Camera-type eye (tissue), 1 donor: ENCODE measurements around the gene TFE3. TPM values are rescaled to one million over a fixed set of nuclear protein-coding genes. Genes with fewer than 3 reads are reported as not detected.

Source experiments
- total RNA-seq: library from RNA; depleted of rRNA; stranded (reverse); fragments of >200 nt; gene quantifications from one replicate; pipeline ENCODE4 v1.2.3, GENCODE V29; 2014

TFE3 gene, protein sequence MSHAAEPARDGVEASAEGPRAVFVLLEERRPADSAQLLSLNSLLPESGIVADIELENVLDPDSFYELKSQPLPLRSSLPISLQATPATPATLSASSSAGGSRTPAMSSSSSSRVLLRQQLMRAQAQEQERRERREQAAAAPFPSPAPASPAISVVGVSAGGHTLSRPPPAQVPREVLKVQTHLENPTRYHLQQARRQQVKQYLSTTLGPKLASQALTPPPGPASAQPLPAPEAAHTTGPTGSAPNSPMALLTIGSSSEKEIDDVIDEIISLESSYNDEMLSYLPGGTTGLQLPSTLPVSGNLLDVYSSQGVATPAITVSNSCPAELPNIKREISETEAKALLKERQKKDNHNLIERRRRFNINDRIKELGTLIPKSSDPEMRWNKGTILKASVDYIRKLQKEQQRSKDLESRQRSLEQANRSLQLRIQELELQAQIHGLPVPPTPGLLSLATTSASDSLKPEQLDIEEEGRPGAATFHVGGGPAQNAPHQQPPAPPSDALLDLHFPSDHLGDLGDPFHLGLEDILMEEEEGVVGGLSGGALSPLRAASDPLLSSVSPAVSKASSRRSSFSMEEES
- total RNA-seq: 26.9 TPM

DNA sequence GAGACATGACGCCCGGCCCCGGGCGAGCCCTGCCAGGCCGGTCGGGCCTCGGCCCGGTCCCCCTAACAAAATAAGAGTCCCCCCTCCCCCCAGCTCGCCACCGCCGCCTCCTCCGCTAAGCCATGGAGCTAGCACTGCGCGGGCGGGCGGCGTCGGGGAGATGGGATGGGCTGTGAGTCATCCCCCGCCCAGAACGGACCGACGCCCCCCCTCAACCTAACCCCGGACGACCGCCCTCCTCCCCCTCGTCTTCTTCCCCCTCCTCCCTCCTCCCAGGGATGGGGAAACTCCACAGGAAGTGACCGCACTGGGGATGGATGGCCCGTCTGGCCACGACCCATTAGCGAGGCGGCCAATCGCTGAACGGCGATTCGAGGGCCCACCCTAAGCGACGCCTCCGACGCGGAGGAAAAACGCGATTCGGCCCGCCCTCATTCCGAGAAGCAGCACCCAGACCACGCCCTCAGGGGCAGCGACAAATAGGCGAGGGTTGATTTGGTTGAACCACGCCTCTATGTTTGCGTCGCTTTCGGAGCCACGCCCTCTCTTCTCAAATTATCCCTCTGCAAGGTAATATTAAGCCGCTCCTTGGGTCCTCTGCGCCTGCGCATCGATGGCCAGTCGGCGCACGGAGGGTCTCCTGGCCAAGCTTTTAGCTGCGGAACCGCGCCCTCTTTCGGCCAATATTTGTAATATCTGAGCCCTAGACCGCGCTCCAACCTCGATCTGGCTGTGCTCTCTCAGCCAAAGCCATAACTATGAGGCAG is at the start of gene TFE3:
Gene TFE3 (minus strand): TSS at position 138 of the 767 bp plus-strand sequence. CDS start 131 bp downstream, at position 7.

DNA sequence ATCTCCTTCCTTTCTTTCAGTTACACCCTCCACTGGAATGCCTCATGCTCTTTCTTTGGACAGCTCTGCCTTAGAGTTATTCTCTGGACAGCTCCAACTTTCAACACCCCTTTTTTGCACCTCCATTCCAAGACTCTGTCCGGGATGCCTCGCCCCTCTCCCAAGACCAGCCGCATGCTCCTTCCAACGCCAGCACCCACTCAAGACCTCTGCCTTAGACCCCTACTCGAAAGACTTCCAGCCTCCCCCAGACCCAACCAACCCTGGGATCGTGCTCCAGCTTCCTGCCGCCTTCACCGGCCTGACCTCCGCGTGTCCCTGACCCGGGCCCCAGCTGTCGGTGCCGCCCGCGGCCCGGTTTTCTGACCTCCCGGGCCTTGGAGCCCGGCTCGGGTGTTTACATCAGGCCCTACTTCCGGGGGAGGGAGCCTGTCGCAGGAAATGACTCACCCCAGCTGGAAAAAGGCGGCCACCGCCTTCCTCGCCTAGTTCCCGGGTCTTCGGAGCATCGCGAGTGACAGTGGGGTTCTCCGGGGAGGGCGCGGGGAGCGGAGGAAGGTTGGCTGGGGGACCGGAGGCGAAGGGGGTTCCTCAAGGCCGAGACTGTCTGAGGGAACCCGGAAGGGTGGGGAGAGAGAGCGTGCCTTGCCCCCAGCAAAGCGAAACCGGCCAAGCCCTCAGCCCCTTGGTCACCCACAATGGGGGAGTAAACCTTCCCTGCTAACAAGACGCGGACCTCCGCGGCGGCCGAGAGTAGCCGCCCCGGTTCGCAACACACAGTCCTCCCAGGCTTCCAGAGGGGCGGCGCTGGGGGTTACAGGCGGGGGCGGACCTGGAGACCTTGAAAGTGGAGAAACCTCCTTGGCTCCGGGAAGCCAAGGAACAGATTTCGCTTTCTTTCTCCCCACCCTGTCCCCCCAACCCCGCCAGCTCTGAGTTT is 36.6 kb upstream of the TFE3 start, which contains the start of gene WDR45:
Gene WDR45 (minus strand): TSS at position 399 of the 940 bp plus-strand sequence. CDS start 1,792 bp downstream, outside the sequence.

DNA sequence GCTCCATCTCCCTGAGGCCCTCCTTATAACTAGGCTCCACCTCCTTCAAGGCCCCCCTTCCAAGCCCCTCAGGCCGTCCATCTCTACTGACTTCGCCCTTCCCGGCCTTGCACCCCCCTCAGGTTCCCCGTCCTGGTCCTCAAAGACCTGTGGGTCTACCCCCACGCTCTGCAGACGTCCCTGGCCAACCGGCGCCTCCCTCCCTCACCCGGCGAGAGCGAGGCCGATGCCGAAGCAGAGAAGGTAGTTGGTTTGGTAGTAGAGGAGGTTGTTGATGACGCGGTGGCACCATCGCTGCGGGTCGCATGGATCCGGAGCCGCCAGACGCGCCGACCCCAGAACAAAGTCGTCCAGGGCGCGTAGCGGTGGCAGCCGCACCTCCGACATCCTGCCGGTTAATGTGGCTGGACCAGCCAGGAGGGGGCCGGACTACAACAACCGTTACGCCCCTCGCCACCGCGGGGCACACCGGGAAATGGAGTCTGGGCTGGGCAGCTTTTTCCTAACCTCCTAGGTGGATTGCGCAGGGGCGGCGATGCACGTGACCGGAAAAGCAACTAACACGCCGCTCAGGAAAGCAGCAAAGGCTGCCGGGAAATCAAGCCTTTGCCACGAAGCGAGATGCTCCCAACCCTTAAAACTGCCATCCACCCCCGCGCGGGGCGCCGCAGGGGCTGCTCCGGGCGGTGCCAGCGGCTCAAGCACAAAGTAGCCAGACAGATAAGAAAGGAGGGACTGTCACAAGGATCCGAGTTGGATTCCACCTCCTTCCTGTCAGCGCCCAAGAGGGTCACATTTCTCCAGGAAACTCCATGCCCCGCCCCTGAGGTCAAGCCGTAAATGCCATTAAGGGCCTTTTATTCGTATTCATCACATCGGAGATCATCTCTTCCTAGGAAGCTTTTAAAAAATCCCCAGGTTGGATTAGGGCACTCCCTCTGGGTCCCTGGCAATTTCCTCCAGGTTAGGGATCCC is 30.7 kb upstream of the TFE3 start, which contains the start of gene PRAF2:
Gene PRAF2 (minus strand): TSS at position 402 of the 975 bp plus-strand sequence. CDS start 15 bp downstream, at position 387.

DNA sequence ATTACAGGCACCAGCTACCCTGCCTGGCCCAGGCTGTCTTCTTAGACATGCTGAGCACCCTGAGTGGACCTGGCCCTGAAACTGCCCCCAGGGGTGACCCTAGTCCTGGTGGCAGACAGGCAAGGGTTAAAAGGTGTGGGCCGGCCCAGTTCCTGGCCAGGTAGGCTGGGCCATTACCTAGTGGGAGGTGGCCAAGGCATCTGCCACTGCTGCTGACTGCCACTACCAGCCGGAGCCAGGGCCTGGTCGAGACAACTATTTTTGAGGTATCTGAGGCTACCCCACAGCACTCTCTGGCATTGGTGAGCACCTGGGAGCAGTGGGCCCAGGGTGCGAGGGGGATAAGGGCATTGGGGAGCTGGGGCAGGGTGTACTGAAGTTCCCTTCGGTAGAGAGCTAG is 15.6 kb upstream of the TFE3 start, which contains the start of gene CCDC120:
Gene CCDC120 (plus strand): TSS at position 206 of the 400 bp plus-strand sequence. CDS start 3,043 bp downstream, outside the sequence.

DNA sequence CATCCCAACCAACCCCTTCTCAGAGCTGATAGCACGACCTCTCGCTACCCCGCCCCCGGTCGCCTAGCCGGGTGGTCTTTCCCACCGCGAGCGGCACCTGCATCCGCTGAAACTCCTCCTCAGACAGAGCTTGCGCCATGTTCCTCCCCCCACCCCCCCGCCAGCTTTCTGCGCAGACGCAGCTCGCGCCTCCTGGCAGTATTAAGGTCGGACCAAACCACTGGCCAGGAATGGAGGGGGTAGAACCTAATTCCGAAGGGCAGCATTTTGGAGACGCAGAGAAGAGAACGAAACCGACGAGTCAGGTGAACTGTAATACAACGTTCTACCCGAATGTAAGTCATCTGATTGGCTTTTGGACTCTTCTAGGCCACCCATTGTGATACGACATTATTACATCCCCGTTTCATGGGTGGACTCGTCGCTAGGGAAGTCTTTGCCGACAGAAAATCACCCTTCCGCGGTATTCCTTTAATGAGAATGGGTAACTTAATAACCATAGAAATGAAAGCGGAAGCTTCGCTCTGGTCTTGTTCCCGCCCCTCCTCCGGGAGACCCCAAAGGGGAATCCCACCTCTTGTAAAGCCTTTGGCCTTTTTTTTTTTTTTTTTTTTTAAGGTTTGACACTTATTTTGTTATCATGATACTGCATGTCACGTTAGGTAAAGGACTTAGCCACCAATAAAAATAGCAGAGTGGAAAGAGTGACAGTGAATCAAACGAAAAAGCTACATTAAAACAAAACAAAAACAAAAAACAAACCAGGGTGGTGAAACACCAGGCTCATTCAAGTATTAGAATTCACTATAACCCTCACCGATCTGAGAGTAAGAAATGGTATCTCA is 40.8 kb downstream of the TFE3 start, which contains the start of gene GRIPAP1:
Gene GRIPAP1 (minus strand): TSS at position 174 of the 845 bp plus-strand sequence. CDS start 35 bp downstream, at position 139.

Other genes with a start within 250 kb of the TFE3 start
- gene HDAC6, start 241.3 kb downstream of the TFE3 start, total RNA-seq: 147 TPM
- not detected for gene ERAS, start 216.8 kb downstream of the TFE3 start, total RNA-seq
- 46.4 TPM for gene PCSK1N, start 207.7 kb downstream of the TFE3 start, total RNA-seq
- 36.3 TPM for gene TIMM17B, start 145.6 kb downstream of the TFE3 start, total RNA-seq
- 53.1 TPM for gene PQBP1, start 145.4 kb downstream of the TFE3 start, total RNA-seq
- gene SLC35A2, start 131.7 kb downstream of the TFE3 start, total RNA-seq: 9.0 TPM
- 8.4 TPM for gene PIM2, start 124.3 kb downstream of the TFE3 start, total RNA-seq
- 35.0 TPM for gene OTUD5, start 85.8 kb downstream of the TFE3 start, total RNA-seq
- 3.6 TPM for gene KCND1, start 71.5 kb downstream of the TFE3 start, total RNA-seq
- gene GRIPAP1, start 41.1 kb downstream of the TFE3 start, total RNA-seq: 46.4 TPM
- gene CCDC120, start 15.6 kb upstream of the TFE3 start, total RNA-seq: 5.6 TPM
- 8.6 TPM for gene PRAF2, start 30.6 kb upstream of the TFE3 start, total RNA-seq
- gene WDR45, start 36.5 kb upstream of the TFE3 start, total RNA-seq: 41.8 TPM
- 26.9 TPM for gene GPKOW, start 80.4 kb upstream of the TFE3 start, total RNA-seq
- 6.5 TPM for gene MAGIX, start 119.4 kb upstream of the TFE3 start, total RNA-seq
- gene PLP2, start 128.5 kb upstream of the TFE3 start, total RNA-seq: 3.4 TPM
- 6.6 TPM for gene PRICKLE3, start 143.0 kb upstream of the TFE3 start, total RNA-seq
- 152 TPM for gene SYP, start 156.8 kb upstream of the TFE3 start, total RNA-seq
- gene CACNA1F, start 190.0 kb upstream of the TFE3 start, total RNA-seq: 27.9 TPM
- 11.6 TPM for gene CCDC22, start 192.1 kb upstream of the TFE3 start, total RNA-seq
- gene FOXP3, start 221.4 kb upstream of the TFE3 start, total RNA-seq: not detected
- gene PPP1R3F, start 226.4 kb upstream of the TFE3 start, total RNA-seq: 9.8 TPM